Measurements from ENCODE around the gene TMEFF2. TPM values are rescaled to one million over a fixed set of nuclear protein-coding genes. Genes with fewer than 3 reads are reported as not detected.

Gene TMEFF2
- total RNA-seq, 2 donors from 2014 or later = 0.09 TPM; not detected in 1

DNA sequence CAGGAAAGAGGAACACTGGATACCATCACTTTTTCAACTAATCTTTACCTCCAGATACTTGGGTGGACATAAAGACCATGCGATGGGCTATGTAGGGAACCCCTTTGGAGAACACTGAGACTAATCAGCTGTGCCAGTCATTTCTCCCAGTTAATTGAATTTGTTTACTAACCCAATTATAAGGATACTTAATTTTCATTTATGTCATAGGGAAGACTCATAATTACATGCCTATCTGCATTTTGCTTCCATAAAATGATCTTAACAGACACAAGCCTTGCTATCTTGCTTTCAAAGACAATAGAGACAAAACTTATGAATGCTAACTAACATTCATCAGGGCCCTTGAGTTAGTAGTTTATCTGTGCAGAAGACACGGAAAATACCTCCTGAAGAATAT is 279.0 kb downstream of the TMEFF2 start:
- no peak overlapping the region for H3K9ac ChIP-seq (ENCODE audit: extremely low read depth, low read length, poor library complexity, severe bottlenecking)
- Mint-ChIP-seq H3K4me3 (no peak overlapping the region), H3K27ac (no peak overlapping the region), H3K36me3 (ENCODE audit: low read depth) (no peaks in the 10 kb centered on the region), H3K4me1 (peaks cover 5% of the 10 kb centered on the region), H3K9me3 (no peaks in the 10 kb centered on the region), H3K27me3 (ENCODE audit: insufficient read depth) (no peaks in the 10 kb centered on the region)
- H3K27ac ChIP-seq (ENCODE audit: low read depth, low read length) = no peak overlapping the region
- no peaks in the 10 kb centered on the region for H3K4me1 ChIP-seq (ENCODE audit: control insufficient read depth, insufficient read depth, low read length)
- DNase-seq = no peak
- no peaks in the 10 kb centered on the region for H3K9me3 ChIP-seq (ENCODE audit: control insufficient read depth, low read length)
- H3K27me3 ChIP-seq (ENCODE audit: control insufficient read depth, insufficient read depth, low read length, poor library complexity, severe bottlenecking) = no peaks in the 10 kb centered on the region
- no peaks in the 10 kb centered on the region for H3K36me3 ChIP-seq (ENCODE audit: control insufficient read depth, insufficient read depth, low read length)
- TF ChIP-seq, protein P1, sequence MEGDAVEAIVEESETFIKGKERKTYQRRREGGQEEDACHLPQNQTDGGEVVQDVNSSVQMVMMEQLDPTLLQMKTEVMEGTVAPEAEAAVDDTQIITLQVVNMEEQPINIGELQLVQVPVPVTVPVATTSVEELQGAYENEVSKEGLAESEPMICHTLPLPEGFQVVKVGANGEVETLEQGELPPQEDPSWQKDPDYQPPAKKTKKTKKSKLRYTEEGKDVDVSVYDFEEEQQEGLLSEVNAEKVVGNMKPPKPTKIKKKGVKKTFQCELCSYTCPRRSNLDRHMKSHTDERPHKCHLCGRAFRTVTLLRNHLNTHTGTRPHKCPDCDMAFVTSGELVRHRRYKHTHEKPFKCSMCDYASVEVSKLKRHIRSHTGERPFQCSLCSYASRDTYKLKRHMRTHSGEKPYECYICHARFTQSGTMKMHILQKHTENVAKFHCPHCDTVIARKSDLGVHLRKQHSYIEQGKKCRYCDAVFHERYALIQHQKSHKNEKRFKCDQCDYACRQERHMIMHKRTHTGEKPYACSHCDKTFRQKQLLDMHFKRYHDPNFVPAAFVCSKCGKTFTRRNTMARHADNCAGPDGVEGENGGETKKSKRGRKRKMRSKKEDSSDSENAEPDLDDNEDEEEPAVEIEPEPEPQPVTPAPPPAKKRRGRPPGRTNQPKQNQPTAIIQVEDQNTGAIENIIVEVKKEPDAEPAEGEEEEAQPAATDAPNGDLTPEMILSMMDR (conservative IDR thresholded peaks at IDR 0.05) = no peak
- WGBS, 2 experiments (ENCODE audit: insufficient coverage in 1 of 2, insufficient read length in 1 of 2) = 94 to 96% methylated on average over 2 of the region's 2 CpGs
- no peak overlapping the region for H3K4me3 ChIP-seq (ENCODE audit: low read length)

DNA sequence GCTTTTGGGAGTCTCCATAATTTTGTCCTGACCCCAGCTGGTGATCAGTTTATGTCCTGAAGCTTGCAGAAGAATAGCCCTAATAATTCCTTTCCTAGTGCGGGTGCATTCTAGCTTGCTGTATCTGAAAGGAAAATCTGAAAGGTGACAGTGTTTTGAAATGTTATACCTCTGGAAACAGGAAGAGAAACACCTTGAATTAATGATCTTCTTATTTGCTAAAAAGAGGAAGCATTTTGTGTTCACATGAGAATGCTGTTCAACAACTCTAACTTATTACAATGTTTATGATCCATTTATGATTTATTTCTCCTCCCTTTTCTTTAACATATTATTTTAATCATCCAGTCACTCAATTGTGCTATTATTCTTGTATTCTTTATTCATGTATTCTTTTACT is 280.9 kb downstream of the TMEFF2 start:
- Mint-ChIP-seq H3K4me3 (no peak overlapping the region), H3K27me3 (ENCODE audit: insufficient read depth) (no peaks in the 10 kb centered on the region), H3K27ac (no peak overlapping the region), H3K4me1 (peaks cover 5% of the 10 kb centered on the region), H3K36me3 (ENCODE audit: low read depth) (no peaks in the 10 kb centered on the region), H3K9me3 (no peaks in the 10 kb centered on the region)
- Histone ChIP-seq H3K4me3 (ENCODE audit: low read length) (no peak overlapping the region), H3K9ac (ENCODE audit: extremely low read depth, low read length, poor library complexity, severe bottlenecking) (no peak overlapping the region), H3K27me3 (ENCODE audit: control insufficient read depth, insufficient read depth, low read length, poor library complexity, severe bottlenecking) (no peaks in the 10 kb centered on the region), H3K36me3 (ENCODE audit: control insufficient read depth, insufficient read depth, low read length) (no peaks in the 10 kb centered on the region), H3K27ac (ENCODE audit: low read depth, low read length) (no peak overlapping the region), H3K4me1 (ENCODE audit: control insufficient read depth, insufficient read depth, low read length) (no peaks in the 10 kb centered on the region), H3K9me3 (ENCODE audit: control insufficient read depth, low read length) (no peaks in the 10 kb centered on the region)
- DNase-seq = no peak
- TF ChIP-seq, protein P1 (conservative IDR thresholded peaks at IDR 0.05) = no peak
- 80 to 88% methylated on average over 1 of the region's 1 CpG for WGBS, 2 experiments (ENCODE audit: insufficient coverage in 1 of 2, insufficient read length in 1 of 2)

DNA sequence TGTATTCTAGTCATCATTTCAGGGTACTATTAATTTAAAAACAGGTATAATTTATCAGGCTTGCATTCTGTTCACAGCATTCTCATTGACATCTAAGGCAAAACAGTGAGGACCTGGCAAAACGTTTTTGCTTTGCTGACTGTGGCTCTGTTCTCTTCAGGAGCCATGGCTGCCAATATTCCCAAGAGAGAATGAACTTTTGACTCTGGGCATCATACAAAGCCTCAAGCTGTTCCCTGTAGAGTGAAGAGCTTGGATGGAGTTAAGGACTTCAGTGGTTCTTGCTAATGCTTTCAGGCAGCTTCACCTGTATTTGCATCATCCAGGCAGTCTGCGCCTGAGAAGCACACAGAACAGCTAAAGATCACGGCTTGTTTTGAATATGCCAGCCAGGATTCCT is 282.0 kb downstream of the TMEFF2 start:
- no peak overlapping the region for H3K27ac Mint-ChIP-seq
- TF ChIP-seq, protein P1 (conservative IDR thresholded peaks at IDR 0.05) = no peak
- no peaks in the 10 kb centered on the region for H3K27me3 Mint-ChIP-seq (ENCODE audit: insufficient read depth)
- Histone ChIP-seq H3K9me3 (ENCODE audit: control insufficient read depth, low read length) (no peaks in the 10 kb centered on the region), H3K27ac (ENCODE audit: low read depth, low read length) (no peak overlapping the region), H3K4me1 (ENCODE audit: control insufficient read depth, insufficient read depth, low read length) (no peaks in the 10 kb centered on the region), H3K27me3 (ENCODE audit: control insufficient read depth, insufficient read depth, low read length, poor library complexity, severe bottlenecking) (no peaks in the 10 kb centered on the region), H3K9ac (ENCODE audit: extremely low read depth, low read length, poor library complexity, severe bottlenecking) (no peak overlapping the region), H3K4me3 (ENCODE audit: low read length) (no peak overlapping the region), H3K36me3 (ENCODE audit: control insufficient read depth, insufficient read depth, low read length) (no peaks in the 10 kb centered on the region)
- H3K36me3 Mint-ChIP-seq (ENCODE audit: low read depth) = no peaks in the 10 kb centered on the region
- no peaks in the 10 kb centered on the region for H3K9me3 Mint-ChIP-seq
- peaks cover 1% of the 10 kb centered on the region for H3K4me1 Mint-ChIP-seq
- no peak for DNase-seq
- H3K4me3 Mint-ChIP-seq = no peak overlapping the region
- WGBS, 2 experiments (ENCODE audit: insufficient coverage in 1 of 2, insufficient read length in 1 of 2) = 70 to 80% methylated on average over 3 of the region's 3 CpGs
